ENCODE results near the gene WNT2.
"Not testable (repeated sequence)": the region's sequence is repeated elsewhere in the genome, so short reads cannot be mapped to it uniquely, and the experiment has no call there.

Gene WNT2

GRCh38 chr7:117251687-117252086 lies 71.2 kb downstream of the WNT2 start:
- DNase-seq = no peak

DNA sequence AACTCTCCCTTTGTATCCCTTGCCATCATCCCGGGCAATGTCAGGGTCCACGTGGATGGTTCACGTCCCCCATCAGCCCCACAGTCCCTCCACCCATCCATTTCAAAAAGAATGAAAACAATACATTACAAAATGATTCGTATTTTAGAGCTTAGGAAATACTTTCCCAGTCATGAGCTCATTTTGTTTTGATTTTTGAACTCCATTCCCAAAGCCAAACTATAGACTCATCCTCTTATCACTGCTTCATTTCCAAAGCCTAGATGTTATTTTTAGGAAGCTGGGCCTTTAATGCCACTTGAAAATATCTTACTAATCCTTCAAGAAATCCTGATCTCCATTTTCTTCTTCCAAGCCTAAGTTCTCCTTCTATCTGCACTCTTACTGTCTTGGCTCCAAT lies 72.1 kb downstream of the WNT2 start:
- no peak for DNase-seq

GRCh38 chr7:117250245-117250644 lies 72.6 kb downstream of the WNT2 start:
- no peak for DNase-seq

- no peak for DNase-seq
Observed at GRCh38 chr7:117249696-117250095, 73.2 kb downstream of the WNT2 start.

DNA sequence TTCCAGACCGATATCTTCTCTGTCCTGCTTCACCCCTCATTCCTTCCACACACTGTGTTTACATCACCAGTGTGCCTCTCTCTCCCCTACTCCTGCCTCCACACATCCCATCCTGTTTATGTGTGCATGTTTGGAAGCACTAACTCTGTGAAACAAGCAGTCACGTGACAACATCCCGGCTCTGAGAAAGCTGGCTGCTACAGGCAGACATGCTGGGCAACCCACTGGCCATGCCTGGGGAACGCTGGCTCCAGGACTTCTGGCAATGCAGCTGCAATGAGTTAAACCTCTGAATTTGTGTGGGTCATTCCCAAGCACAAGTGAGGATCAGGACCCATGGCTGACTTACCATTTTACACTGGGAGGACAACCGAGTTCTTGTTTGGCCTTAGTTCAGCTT lies 74.0 kb downstream of the WNT2 start:
- no peak for DNase-seq

GRCh38 chr7:117247809-117248208 lies 75.0 kb downstream of the WNT2 start:
- no peak for DNase-seq

DNA sequence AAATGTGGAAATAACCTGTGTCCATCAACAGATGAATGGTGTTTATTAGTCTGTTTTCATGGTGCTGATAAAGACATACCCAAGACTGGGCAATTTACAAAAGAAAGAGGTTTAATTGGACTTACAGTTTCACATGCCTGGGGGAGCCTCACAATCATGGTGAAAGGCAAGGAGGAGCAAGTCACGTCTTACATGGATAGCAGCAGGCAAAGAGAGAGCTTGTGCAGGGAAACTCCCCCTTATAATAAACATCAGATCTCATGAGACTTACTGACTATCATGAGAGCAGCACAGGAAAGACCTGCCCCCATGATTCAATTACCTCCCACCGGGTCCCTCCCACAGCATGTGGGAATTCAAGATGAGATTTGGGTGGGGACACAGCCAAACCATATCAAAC lies 77.2 kb downstream of the WNT2 start:
- DNase-seq = not testable (repeated sequence)

GRCh38 chr7:117243390-117243789 lies 79.5 kb downstream of the WNT2 start:
- DNase-seq = no peak

DNA sequence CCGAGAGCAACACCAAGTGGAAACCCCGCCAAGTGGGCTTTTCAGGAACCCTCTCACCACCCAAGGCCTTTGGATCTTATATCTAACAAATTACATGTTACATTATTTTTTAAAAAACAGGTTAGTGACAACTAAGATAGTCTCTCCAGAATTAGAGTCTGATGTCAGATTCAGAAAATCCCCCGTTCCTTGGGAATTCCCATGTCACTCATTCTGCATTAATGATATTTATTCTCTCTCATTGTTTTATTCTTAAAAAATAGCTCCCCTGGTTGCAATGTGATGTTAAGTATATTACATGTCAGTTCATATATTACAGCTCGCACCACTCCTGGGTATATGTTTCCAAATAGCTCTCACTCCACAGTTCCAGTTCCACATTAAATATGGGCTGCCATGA lies 81.8 kb downstream of the WNT2 start:
- DNase-seq = no peak

DNA sequence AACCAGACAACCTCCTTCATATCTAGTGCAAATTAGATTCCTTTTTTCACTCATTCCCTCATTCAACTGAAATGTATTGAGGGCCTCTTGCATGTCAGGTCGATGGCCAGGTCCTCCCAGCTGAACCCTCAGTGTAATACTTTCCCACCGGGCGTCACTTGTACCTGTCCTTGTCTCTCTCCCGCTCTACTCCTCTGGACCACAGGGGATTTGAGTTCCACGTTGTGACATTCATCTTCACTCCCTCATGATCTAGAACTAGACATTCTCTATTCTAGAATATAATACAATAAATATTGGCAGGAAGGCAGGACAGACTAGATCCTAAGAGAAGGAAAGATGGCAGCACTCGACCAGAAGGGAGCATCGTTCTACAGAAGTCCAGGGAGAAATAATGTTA lies 83.9 kb downstream of the WNT2 start:
- DNase-seq = no peak

DNA sequence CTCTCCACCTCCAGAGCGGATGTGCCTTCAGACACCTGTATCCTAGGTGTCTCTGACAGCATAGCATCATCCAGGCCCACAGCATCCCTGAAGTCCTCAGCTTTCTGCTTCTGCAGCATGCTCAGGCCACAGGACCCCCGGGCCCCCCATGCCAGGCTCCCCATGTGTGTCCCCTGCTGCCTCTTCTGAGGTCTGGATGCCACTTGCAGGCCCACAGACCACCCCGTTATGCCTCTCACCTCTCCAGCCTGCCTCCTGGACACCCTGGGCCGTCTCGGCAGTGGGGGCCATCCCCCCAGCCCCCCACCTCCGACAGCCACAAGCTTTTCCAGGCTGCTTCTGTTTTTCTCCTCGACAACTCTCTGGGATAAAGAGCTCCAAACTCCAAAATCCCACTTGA lies 84.4 kb downstream of the WNT2 start:
- no peak for DNase-seq

- no peak for DNase-seq
Observed at GRCh38 chr7:117237646-117238045, 85.2 kb downstream of the WNT2 start.

DNA sequence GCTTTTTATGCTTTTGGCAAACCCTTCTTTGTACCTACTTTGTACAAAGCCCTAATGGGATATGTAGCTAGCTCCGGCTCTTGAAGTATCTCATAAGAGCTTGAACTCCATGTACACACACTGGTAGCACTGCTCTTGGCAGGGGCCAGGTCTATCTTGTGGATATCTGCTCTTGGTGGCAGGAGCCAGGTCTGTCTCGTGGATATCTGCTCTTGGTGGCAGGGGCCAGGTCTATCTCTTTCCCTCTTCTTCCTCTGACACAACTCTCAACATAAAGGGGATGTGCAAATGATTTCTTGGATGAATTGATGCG lies 91.9 kb downstream of the WNT2 start:
- no peak for DNase-seq

- DNase-seq = no peak
Observed at GRCh38 chr7:117230276-117231046, 92.4 kb downstream of the WNT2 start.

DNA sequence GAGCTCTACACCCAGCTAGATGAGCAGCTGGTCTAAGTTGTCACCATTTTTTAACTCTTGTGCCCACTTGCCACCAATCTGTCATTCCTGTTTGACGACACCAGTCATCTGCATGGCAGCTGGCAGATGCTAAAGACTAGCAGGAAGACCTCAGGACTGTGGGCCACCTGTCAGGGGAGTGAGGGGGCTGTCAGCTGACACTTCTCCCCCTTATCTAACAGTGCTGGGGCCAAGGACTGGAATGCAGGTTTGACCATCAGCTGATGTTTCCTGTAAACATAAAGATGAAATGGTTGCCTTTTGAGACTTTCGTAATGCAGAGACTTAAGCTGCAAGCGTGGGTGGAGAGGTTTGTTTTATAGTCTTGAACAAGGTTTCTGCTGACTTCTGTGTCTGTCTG lies 93.5 kb downstream of the WNT2 start:
- DNase-seq = no peak

GRCh38 chr7:117227091-117227490 lies 95.8 kb downstream of the WNT2 start:
- no peak for DNase-seq

GRCh38 chr7:117225536-117225935 lies 97.3 kb downstream of the WNT2 start:
- DNase-seq = no peak

All from activated CD4-positive, alpha-beta T cell treated with anti-CD3 and anti-CD28 coated beads for 1 hour (primary cell).